ENCODE data around the gene C12orf43. TPM values are rescaled to one million over a fixed set of nuclear protein-coding genes. Genes with fewer than 3 reads are reported as not detected.

C12orf43 gene
- total RNA-seq, 2 donors from 2014 or later = 12.3 to 12.7 TPM

- Histone ChIP-seq H3K4me3 (no peak overlapping the region), H3K27ac (no peak overlapping the region), H3K9me3 (no peaks in the 10 kb centered on the region), H3K27me3 (replicated peaks; ENCODE audit: insufficient read depth) (no peaks in the 10 kb centered on the region), H3K36me3 (no peaks in the 10 kb centered on the region), H3K4me1 (ENCODE audit: control insufficient read depth in 1 of 2, low read depth in 2 of 2) (peaks cover 0 to 12% of the 10 kb centered on the region in 2 donors)
- no peak for TF ChIP-seq CTCF (IDR thresholded peaks at IDR 0.05)
- ATAC-seq (ENCODE audit: insufficient number of reproducible peaks, low FRiP score, low read depth) = no peak
- no peak for DNase-seq (ENCODE audit: low spot score)
These were observed 35.4 kb downstream of the C12orf43 start for GRCh38 chr12:120980800-120981368.

GRCh38 chr12:120979862-120980696 lies 36.2 kb downstream of the C12orf43 start:
- ATAC-seq (ENCODE audit: insufficient number of reproducible peaks, low FRiP score, low read depth) (no peak), DNase-seq (ENCODE audit: low spot score) (no peak)
- peaks cover 0 to 12% of the 10 kb centered on the region in 2 donors for H3K4me1 ChIP-seq (ENCODE audit: control insufficient read depth in 1 of 2, low read depth in 2 of 2)
- H3K27me3 ChIP-seq (replicated peaks; ENCODE audit: insufficient read depth) = no peaks in the 10 kb centered on the region
- no peaks in the 10 kb centered on the region for H3K9me3 ChIP-seq
- H3K4me3 ChIP-seq = no peak overlapping the region
- TF ChIP-seq CTCF (IDR thresholded peaks at IDR 0.05) = no peak
- no peaks in the 10 kb centered on the region for H3K36me3 ChIP-seq
- no peak overlapping the region for H3K27ac ChIP-seq

GRCh38 chr12:120979220-120979861 lies 36.9 kb downstream of the C12orf43 start:
- Histone ChIP-seq H3K9me3 (no peaks in the 10 kb centered on the region), H3K27me3 (replicated peaks; ENCODE audit: insufficient read depth) (no peaks in the 10 kb centered on the region), H3K27ac (no peak overlapping the region), H3K4me1 (ENCODE audit: control insufficient read depth in 1 of 2, low read depth in 2 of 2) (peaks cover 0 to 12% of the 10 kb centered on the region in 2 donors), H3K36me3 (no peaks in the 10 kb centered on the region), H3K4me3 (no peak overlapping the region)
- no peak for TF ChIP-seq CTCF (IDR thresholded peaks at IDR 0.05)
- ATAC-seq (ENCODE audit: insufficient number of reproducible peaks, low FRiP score, low read depth) (no peak), DNase-seq (ENCODE audit: low spot score) (no peak)

GRCh38 chr12:120978296-120979219 lies 37.7 kb downstream of the C12orf43 start, which contains the start of gene HNF1A:
HNF1A (plus strand) TSS chr12:120978543; CDS start chr12:120978769, 226 bp downstream.
- no peak for ATAC-seq (ENCODE audit: insufficient number of reproducible peaks, low FRiP score, low read depth)
- no peaks in the 10 kb centered on the region for H3K27me3 ChIP-seq (replicated peaks; ENCODE audit: insufficient read depth)
- H3K9me3 ChIP-seq = no peaks in the 10 kb centered on the region
- no peak within 1 kb of the TSS for H3K27ac ChIP-seq
- DNase-seq (ENCODE audit: low spot score) = no peak
- H3K36me3 ChIP-seq = no peaks in the 10 kb centered on the region
- H3K4me1 ChIP-seq (ENCODE audit: control insufficient read depth in 1 of 2, low read depth in 2 of 2) = peaks cover 0 to 12% of the 10 kb centered on the region in 2 donors
- no peak for TF ChIP-seq CTCF (IDR thresholded peaks at IDR 0.05)
- H3K4me3 ChIP-seq = peak within 1 kb of the TSS; percentile 62

All from thoracic aorta (tissue), 2 donors.